HCT116 (cell line): ENCODE results near the gene SHISA4. TPM values are rescaled to one million over a fixed set of nuclear protein-coding genes. Genes with fewer than 3 reads are reported as not detected.

Source experiments
- ATAC-seq: fragments of 200-7000 bp; cut with Tn5 transposase; 2 replicates; pipeline ENCODE4 v1.9.1; 2020; ENCODE audit warnings: mild to moderate bottlenecking, moderate library complexity
- BruUV-seq: library from RNA; stranded (reverse); fragments of 400-500 nt; replicated peaks from 2 replicates; lab custom pipeline; 2021; lab: Mats Ljungman, UMichigan
- CTCF ChIA-PET: fragments of 300-600 bp; sonication (Branson Sonifier 250); formaldehyde crosslinking; loops from one replicate; lab custom pipeline; 2021; ENCODE audit warnings: antibody characterized with exemption; lab: Charles Lee
- POLR2A ChIA-PET: fragments of 300-600, 350-600 bp; sonication (Branson Sonifier 250); formaldehyde crosslinking; loops from one replicate; lab custom pipeline; 2021; ENCODE audit warnings: antibody characterized with exemption; lab: Charles Lee
- RAD21 ChIA-PET, 2 experiments: fragments of 300-600 bp; sonication (Branson Sonifier 250); formaldehyde crosslinking; loops; one replicate each; lab custom pipeline; 2023; ENCODE audit warnings: low total read pairs in 2 of 2; ENCODE audit not compliant: uncharacterized antibody in 2 of 2, unreplicated experiment in 2 of 2, low non-redundant PET in 1 of 2; lab: Charles Lee
- DNase-seq: peaks from one replicate; pipeline ENCODE4 v3.0.0-alpha.2; 2010; ENCODE audit warnings: low read depth, low spot score
- H2AFZ ChIP-seq: fragments of 200-600 bp; shearing (Covaris generic), sonication (generic); 2 replicates; pipeline ENCODE4 v1.6.1; 2017; ENCODE audit warnings: low read depth, mixed run types, mixed read lengths, antibody characterized with exemption, low read length; ENCODE audit not compliant: poor library complexity, severe bottlenecking
- H3K27ac ChIP-seq: 2 replicates; pipeline ENCODE4 v1.5.1; 2012; ENCODE audit warnings: low read depth, low read length
- H3K27me3 ChIP-seq: fragments of 200-600 bp; sonication (generic); 2 replicates; pipeline ENCODE4 v1.6.1; 2016; ENCODE audit warnings: mixed run types, low read length, mixed read lengths; ENCODE audit not compliant: insufficient read depth
- H3K36me3 ChIP-seq, 2 experiments: fragments of 200-500 bp in 1 of 2; fragments of 200-600 bp in 1 of 2; sonication (Bioruptor generic) in 1 of 2; sonication (generic) in 1 of 2; 2 replicates each; pipeline versions ENCODE4 v1.5.1 to v1.6.1; 2014 to 2016; ENCODE audit warnings: low read length in 2 of 2, inconsistent platforms in 1 of 2, mixed read lengths in 1 of 2, mixed run types in 1 of 2; ENCODE audit not compliant: insufficient read depth in 2 of 2, control insufficient read depth in 1 of 2
- H3K4me1 ChIP-seq, 2 experiments: fragments of 200-600 bp in 1 of 2; sonication (generic) in 1 of 2; 2 replicates each; pipeline versions ENCODE4 v1.5.1 to v1.6.1; 2012 to 2017; ENCODE audit warnings: low read length in 2 of 2, inconsistent platforms in 1 of 2, mild to moderate bottlenecking in 1 of 2, mixed read lengths in 1 of 2, mixed run types in 1 of 2, moderate library complexity in 1 of 2; ENCODE audit not compliant: insufficient read depth in 2 of 2, control insufficient read depth in 1 of 2
- H3K4me2 ChIP-seq: fragments of 200-600 bp; sonication (generic); 2 replicates; pipeline ENCODE4 v1.6.1; 2017; ENCODE audit warnings: mixed run types, low read length, mixed read lengths
- H3K4me3 ChIP-seq, 2 experiments: fragments of 200-600 bp in 1 of 2; sonication (generic) in 1 of 2; replicated peaks in 1 of 2; 2 replicates each; pipeline ENCODE4 v1.5.1; 2011 to 2016; ENCODE audit warnings: low read length in 2 of 2, control low read depth in 1 of 2, low read depth in 1 of 2, mild to moderate bottlenecking in 1 of 2, mixed read lengths in 1 of 2, mixed run types in 1 of 2
- H3K79me2 ChIP-seq: fragments of 200-600 bp; sonication (generic); 2 replicates; pipeline ENCODE4 v1.6.1; 2017; ENCODE audit warnings: mild to moderate bottlenecking, mixed run types, low read length, moderate library complexity, mixed read lengths; ENCODE audit not compliant: insufficient read depth
- H3K9ac ChIP-seq: fragments of 200-600 bp; sonication (generic); 2 replicates; pipeline ENCODE4 v1.6.1; 2016; ENCODE audit warnings: low read length, mixed read lengths
- H3K9me2 ChIP-seq: fragments of 200-600 bp; sonication (generic), shearing (Covaris generic); 2 replicates; pipeline ENCODE4 v1.6.1; 2017; ENCODE audit warnings: mixed run types, mild to moderate bottlenecking, moderate library complexity; ENCODE audit not compliant: insufficient read depth
- H3K9me3 ChIP-seq, 2 experiments: fragments of 200-500 bp in 1 of 2; fragments of 200-600 bp in 1 of 2; sonication (Bioruptor generic) in 1 of 2; sonication (generic) in 1 of 2; 2 replicates each; pipeline ENCODE4 v1.6.1; 2014 to 2017; ENCODE audit warnings: low read length in 2 of 2, mixed read lengths in 2 of 2, inconsistent platforms in 1 of 2, low read depth in 1 of 2, mild to moderate bottlenecking in 1 of 2, mixed run types in 1 of 2, moderate library complexity in 1 of 2; ENCODE audit not compliant: control insufficient read depth in 1 of 2, insufficient read depth in 1 of 2
- H4K20me1 ChIP-seq: fragments of 200-600 bp; sonication (generic), shearing (Covaris generic); 2 replicates; pipeline ENCODE4 v1.6.1; 2017; ENCODE audit warnings: mixed run types, mild to moderate bottlenecking, moderate library complexity; ENCODE audit not compliant: insufficient read depth
- RAD21 ChIP-seq: IDR thresholded peaks from 2 replicates; pipeline ENCODE4 v1.6.1; 2012; ENCODE audit warnings: low read depth, mild to moderate bottlenecking
- ZNF274 ChIP-seq: fragments of 200-500 bp; sonication (Bioruptor generic); IDR thresholded peaks from 2 replicates; pipeline ENCODE4 v1.6.1; 2014; ENCODE audit warnings: mild to moderate bottlenecking, low read depth, low read length, inconsistent platforms
- intact Hi-C: fragments of 100-400 bp; cut with micrococcal nuclease; formaldehyde crosslinking; loops from 2 replicates; pipeline ENCODE4 v1.10.0; 2022
- total RNA-seq: library from RNA; stranded (reverse); gene quantifications from one replicate; pipeline ENCODE4 v1.2.1, GENCODE V29; 2021; ENCODE audit not compliant: unreplicated experiment
- TF ChIP-seq, protein P1 (sequence below), 3 experiments: fragments of 200-600 bp in 1 of 3; sonication (generic) in 1 of 3; IDR thresholded peaks in 2 of 3; conservative IDR thresholded peaks in 1 of 3; 2 replicates each; pipeline ENCODE4 v1.5.1; 2012 to 2017; ENCODE audit warnings: low read depth in 2 of 3, low read length in 2 of 3, antibody characterized with exemption in 1 of 3, borderline replicate concordance in 1 of 3, control low read depth in 1 of 3, mild to moderate bottlenecking in 1 of 3, mixed read lengths in 1 of 3, mixed run types in 1 of 3, moderate library complexity in 1 of 3; ENCODE audit not compliant: insufficient read depth in 1 of 3
- TF ChIP-seq, protein P2 (sequence below): IDR thresholded peaks from 2 replicates; pipeline ENCODE4 v1.6.1; 2012

Gene SHISA4
- total RNA-seq, 1 experiment from 2014 or later: 15.2 TPM

DNA sequence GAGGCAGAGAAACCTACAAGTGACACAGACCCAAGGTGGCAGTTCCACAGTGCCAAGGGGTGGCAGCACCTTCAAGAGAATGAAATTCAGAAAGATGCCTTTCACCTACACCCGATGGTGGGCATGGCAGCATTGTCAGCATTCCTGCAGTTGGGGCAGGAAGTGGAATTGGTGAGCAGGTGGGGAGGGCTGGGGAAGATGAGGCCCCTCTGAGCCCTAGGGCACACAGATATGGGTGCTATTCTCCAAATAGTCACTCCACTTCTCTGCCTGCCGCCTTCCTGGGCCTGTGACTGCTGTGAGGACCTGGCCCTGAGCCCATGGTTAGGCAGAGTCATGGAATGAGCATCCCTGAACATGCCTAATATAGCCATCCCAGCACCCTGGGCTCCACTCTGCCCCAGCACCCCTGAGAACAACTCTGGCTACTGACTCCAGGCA lies 8.3 kb downstream of the SHISA4 start:
- Histone ChIP-seq H3K4me2 (peak overlapping the region; percentile 43; the same call in 1 of the 2 replicates), H3K4me1 (peaks cover 4 to 18% of the 10 kb centered on the region in 2 experiments; a peak in 3 of 4 replicates), H3K36me3 (no peaks in the 10 kb centered on the region), H4K20me1 (no peaks in the 10 kb centered on the region), H3K79me2 (no peaks in the 10 kb centered on the region), H3K27me3 (no peaks in the 10 kb centered on the region), H3K9ac (no peak overlapping the region), H3K9me2 (no peaks in the 10 kb centered on the region), H2AFZ (no peak overlapping the region), H3K4me3 (no peak overlapping the region), H3K9me3 (no peaks in the 10 kb centered on the region), H3K27ac (no peak overlapping the region)
- ChIA-PET POLR2A (interaction anchor here (0.9 to 1.6 kb wide), 4 partner anchors 11 to 76 kb away, joined by 3 to 9 read pairs (median 6); no protein-coding TSS in a partner anchor), CTCF (interaction anchor here (0.9 to 6.8 kb wide), 12 partner anchors 10 to 258 kb away, joined by 3 to 99 read pairs (median 8); partner anchors contain the start of gene TIMM17A), RAD21 (interaction anchor here in 1 of 2 experiments (1.5 to 1.7 kb wide), 2 partner anchors 76 to 103 kb away, joined by 5 to 22 read pairs; no protein-coding TSS in a partner anchor)
- no TSS peak for BruUV-seq
- no peak for DNase-seq
- peak; percentile 33 for ATAC-seq
- intact Hi-C loops: loop anchor here (1.0 to 5.0 kb wide), 3 partner anchors 60 to 222 kb away; partner anchors contain the start of gene TIMM17A
- TF ChIP-seq ZNF274: no peak
- TF ChIP-seq RAD21: peak; percentile 72
- TF ChIP-seq, protein P1, sequence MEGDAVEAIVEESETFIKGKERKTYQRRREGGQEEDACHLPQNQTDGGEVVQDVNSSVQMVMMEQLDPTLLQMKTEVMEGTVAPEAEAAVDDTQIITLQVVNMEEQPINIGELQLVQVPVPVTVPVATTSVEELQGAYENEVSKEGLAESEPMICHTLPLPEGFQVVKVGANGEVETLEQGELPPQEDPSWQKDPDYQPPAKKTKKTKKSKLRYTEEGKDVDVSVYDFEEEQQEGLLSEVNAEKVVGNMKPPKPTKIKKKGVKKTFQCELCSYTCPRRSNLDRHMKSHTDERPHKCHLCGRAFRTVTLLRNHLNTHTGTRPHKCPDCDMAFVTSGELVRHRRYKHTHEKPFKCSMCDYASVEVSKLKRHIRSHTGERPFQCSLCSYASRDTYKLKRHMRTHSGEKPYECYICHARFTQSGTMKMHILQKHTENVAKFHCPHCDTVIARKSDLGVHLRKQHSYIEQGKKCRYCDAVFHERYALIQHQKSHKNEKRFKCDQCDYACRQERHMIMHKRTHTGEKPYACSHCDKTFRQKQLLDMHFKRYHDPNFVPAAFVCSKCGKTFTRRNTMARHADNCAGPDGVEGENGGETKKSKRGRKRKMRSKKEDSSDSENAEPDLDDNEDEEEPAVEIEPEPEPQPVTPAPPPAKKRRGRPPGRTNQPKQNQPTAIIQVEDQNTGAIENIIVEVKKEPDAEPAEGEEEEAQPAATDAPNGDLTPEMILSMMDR (IDR thresholded peaks at IDR 0.05 in 2 of 3, conservative IDR thresholded peaks at IDR 0.05 in 1 of 3; ENCODE audit: borderline replicate concordance in 1 of 3, insufficient read depth in 1 of 3, low read depth in 2 of 3, low read length in 2 of 3): peak; percentile 15 to 61 (median 31); a peak in 3 of 6 replicates
- TF ChIP-seq, protein P2, sequence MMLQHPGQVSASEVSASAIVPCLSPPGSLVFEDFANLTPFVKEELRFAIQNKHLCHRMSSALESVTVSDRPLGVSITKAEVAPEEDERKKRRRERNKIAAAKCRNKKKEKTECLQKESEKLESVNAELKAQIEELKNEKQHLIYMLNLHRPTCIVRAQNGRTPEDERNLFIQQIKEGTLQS: no peak
